Ovary (tissue), 10 donors: ENCODE data around the gene EXD3. TPM values are rescaled to one million over a fixed set of nuclear protein-coding genes. Genes with fewer than 3 reads are reported as not detected.
"Not testable (repeated sequence)": the region's sequence is repeated elsewhere in the genome, so short reads cannot be mapped to it uniquely, and the experiment has no call there.

Source experiments
- DNase-seq, 5 donors: peaks; one replicate each; pipeline ENCODE4 v3.0.0-alpha.2; 2019 to 2020
- H3K27ac ChIP-seq, 2 donors: fragments of 200-600 bp; one replicate each; pipeline versions ENCODE4 v1.5.1 to v1.8.0; 2019 to 2022
- H3K27me3 ChIP-seq: fragments of 200-600 bp; one replicate; pipeline ENCODE4 v1.8.0; 2022
- H3K36me3 ChIP-seq: fragments of 200-600 bp; sonication (generic); one replicate; pipeline ENCODE4 v1.5.1; 2019
- H3K4me1 ChIP-seq: one replicate; pipeline ENCODE4 v1.8.1; 2013; ENCODE audit warnings: mild to moderate bottlenecking, moderate library complexity; ENCODE audit not compliant: insufficient read depth
- H3K4me3 ChIP-seq: fragments of 200-600 bp; sonication (generic); one replicate; pipeline ENCODE4 v1.5.1; 2017
- H3K9me3 ChIP-seq, 2 donors: fragments of 200-600 bp in 1 of 2; sonication (generic) in 1 of 2; one replicate each; pipeline versions ENCODE4 v1.5.1 to v1.8.1; 2013 to 2019; ENCODE audit warnings: mild to moderate bottlenecking in 1 of 2, moderate library complexity in 1 of 2
- CTCF ChIP-seq, 3 donors: fragments of 450-650 bp in 2 of 3; fragments of 200-600 bp in 1 of 3; IDR thresholded peaks; one replicate each; pipeline versions ENCODE4 v1.5.1 to v1.8.0; 2016 to 2022; ENCODE audit warnings: antibody characterized with exemption in 3 of 3, mild to moderate bottlenecking in 1 of 3
- EP300 ChIP-seq: sonication (generic); formaldehyde crosslinking; IDR thresholded peaks from one replicate; pipeline ENCODE4 v1.6.1; 2017; ENCODE audit warnings: antibody characterized with exemption
- POLR2A ChIP-seq: fragments of 450-650 bp; IDR thresholded peaks from one replicate; pipeline ENCODE4 v1.6.1; 2017; ENCODE audit warnings: antibody characterized with exemption, mild to moderate bottlenecking, moderate library complexity
- WGBS, 3 donors: extraction: QIAGEN DNeasy Blood & Tissue Kit in 1 of 3; methylation state at CpG; one replicate each; pipeline versions ENCODE4 v1.1.5 to v1.1.7; 2013 to 2017; 5-methylcytosine and 5-hydroxymethylcytosine counted together
- intact Hi-C, 4 donors: fragments of 100-400 bp; cut with DNase I; formaldehyde crosslinking; loops; one replicate each; pipeline versions ENCODE4 v1.11.0 to v1.15.1; 2022 to 2023
- long read RNA-seq, 3 donors: library from polyadenylated mRNA in 2 of 3; unstranded in 2 of 3; transcript quantifications; one replicate each; pipeline ENCODE4 v2.0.0 and lab custom pipeline, GENCODE V29; 2021 to 2026
- polyA plus RNA-seq, 2 donors: library from polyadenylated mRNA; stranded (reverse); fragments of 200-250 nt in 1 of 2; fragments of 350-450 nt in 1 of 2; fragmentation: Illumina TruSeq in 1 of 2; extraction: RNeasy Lipid Tissue Mini Kit (QIAGEN cat#74804) in 1 of 2; gene quantifications; one replicate each; pipeline ENCODE4 v1.2.3, GENCODE V29; 2013 to 2014
- total RNA-seq, 7 donors: library from RNA; depleted of rRNA in 2 of 7; stranded (reverse); fragments of >200 nt in 2 of 7; fragmentation: NEBNext Ultra II Directional in 3 of 7; extraction: Animal tissue kit (Norgen Biotek cat#: 25700) in 3 of 7; gene quantifications; one replicate each; pipeline versions ENCODE4 v1.1.0 to v1.2.4, GENCODE V29; 2016 to 2023
- donor health status: DM: no; HTN: no; CAD: no; lungs with moderate emphysema.
- donor health status: DM: no; HTN: no; CAD: no.
- donor health status: Bipolar disorder and iron deficiency.
- donor health status: DM: yes; HTN: yes; CAD: no.
- donor health status: DM: no; HTN: no; CAD: no.
- donor health status: DM: yes; HTN: yes; CAD: no.

Gene EXD3
- total RNA-seq, result 10 to 100 TPM; 19.5 to 30.6 (median 26.2) TPM
- polyA plus RNA-seq, result 10 to 100 TPM in 1 of 2 donors, 1 to 10 TPM in 1; 1.0 to 19.4 TPM
- long read RNA-seq, donor 1, partial matches to known transcripts, result 23 of 75 reads
- long read RNA-seq, donor 1, other reads (novel, unspliced or antisense), result 43 of 75 reads
- long read RNA-seq, donor 2, partial matches to known transcripts, result 0 of 3 reads
- long read RNA-seq, donor 2, other reads (novel, unspliced or antisense), result 0 of 3 reads
- long read RNA-seq, donor 3, partial matches to known transcripts, result 7 of 56 reads
- long read RNA-seq, donor 3, other reads (novel, unspliced or antisense), result 42 of 56 reads

GRCh38 chr9:137422604-137423513, at the start of gene EXD3, which contains the start of gene NOXA1:
TSS of gene EXD3 (minus strand) at chr9:137423162. CDS start at chr9:137395357, 27,805 bp downstream.
TSS of gene NOXA1 (plus strand) at chr9:137423393. CDS start at chr9:137423530, 137 bp downstream.
- intact Hi-C loops, result loop anchor here in 1 of 4 donors (2.0 kb wide), 1 partner anchor 36 kb away; the partner anchor contains the start of gene NSMF

GRCh38 chr9:137470785-137471184, 47.8 kb upstream of the EXD3 start:
- no peak for DNase-seq
- intact Hi-C loops, result no loop called here
- no peaks in the 10 kb centered on the region for H3K36me3 ChIP-seq
- no peak overlapping the region for H3K4me3 ChIP-seq
- WGBS, 3 donors, result 78 to 90% (median 87%) methylated on average over 7 of the region's 7 CpGs
- H3K27ac ChIP-seq, result no peak overlapping the region
- H3K27me3 ChIP-seq, result no peaks in the 10 kb centered on the region
- TF ChIP-seq POLR2A, result no peak
- no peak for TF ChIP-seq EP300
- TF ChIP-seq CTCF (IDR thresholded peaks at IDR 0.05), result no peak
- H3K9me3 ChIP-seq, result no peaks in the 10 kb centered on the region
- H3K4me1 ChIP-seq, result no peaks in the 10 kb centered on the region

More at GRCh38 chr9:137422604-137423513, at the start of gene EXD3, which contains the start of gene NOXA1:
- DNase-seq, result peak; percentile 95 to 98 (median 97)
- Histone ChIP-seq H3K4me3 (peak within 1 kb of the TSS; percentile 89), H3K9me3 (no peaks in the 10 kb centered on the region), H3K27me3 (no peaks in the 10 kb centered on the region), H3K4me1 (no peaks in the 10 kb centered on the region), H3K36me3 (no peaks in the 10 kb centered on the region), H3K27ac (peak within 1 kb of the TSS; percentile 16 to 92)
- WGBS, 3 donors, result 0 to 1% (median 0%) methylated on average over 30 to 112 of the region's 113 CpGs
- TF ChIP-seq CTCF (IDR thresholded peaks at IDR 0.05), result peak in 2 of 3 donors; percentile 83 to 89
- TF ChIP-seq POLR2A, result peak; percentile 63
- no peak for TF ChIP-seq EP300

- TF ChIP-seq POLR2A (no peak), EP300 (no peak)
- WGBS, 3 donors, result 96 to 97% (median 97%) methylated on average over 7 of the region's 7 CpGs
- Histone ChIP-seq H3K4me3 (no peak overlapping the region), H3K9me3 (no peaks in the 10 kb centered on the region), H3K4me1 (no peaks in the 10 kb centered on the region), H3K27me3 (no peaks in the 10 kb centered on the region), H3K36me3 (no peaks in the 10 kb centered on the region), H3K27ac (no peak overlapping the region)
- DNase-seq, result no peak
- intact Hi-C loops, result no loop called here
Measured at GRCh38 chr9:137467896-137468295, 44.9 kb upstream of the EXD3 start.

- H3K27me3 ChIP-seq, result no peaks in the 10 kb centered on the region
- no peaks in the 10 kb centered on the region for H3K36me3 ChIP-seq
- 90 to 94% (median 92%) methylated on average over 16 of the region's 16 CpGs for WGBS, 3 donors
- intact Hi-C loops, result no loop called here
- no peak for DNase-seq
- TF ChIP-seq POLR2A (no peak), CTCF (IDR thresholded peaks at IDR 0.05) (no peak), EP300 (no peak)
- H3K4me3 ChIP-seq, result no peak overlapping the region
- H3K27ac ChIP-seq, result no peak overlapping the region
- no peaks in the 10 kb centered on the region for H3K4me1 ChIP-seq
- H3K9me3 ChIP-seq, result no peaks in the 10 kb centered on the region
Measured at GRCh38 chr9:137467161-137467581, 44.2 kb upstream of the EXD3 start.

GRCh38 chr9:137466389-137467085, 43.6 kb upstream of the EXD3 start:
- intact Hi-C loops, DNase-seq, H3K4me3 ChIP-seq, H3K27me3 ChIP-seq, H3K27ac ChIP-seq, H3K36me3 ChIP-seq, H3K9me3 ChIP-seq, H3K4me1 ChIP-seq: not testable (repeated sequence)
- WGBS, 3 donors, result 88 to 90% (median 90%) methylated on average over 35 of the region's 35 CpGs
